Astrocyte (in vitro differentiated cells and primary cell): Measurements from ENCODE around the gene UBR3. TPM values are rescaled to one million over a fixed set of nuclear protein-coding genes. Genes with fewer than 3 reads are reported as not detected.
"Not testable (repeated sequence)": the region's sequence is repeated elsewhere in the genome, so short reads cannot be mapped to it uniquely, and the experiment has no call there.

Experiments used
- DNase-seq: peaks from one replicate; pipeline ENCODE4 v3.0.0-alpha.2; 2010; ENCODE audit warnings: low read depth
- FAIRE-seq: peaks from 2 replicates; lab custom pipeline; 2011; peaks lifted over from hg19 to GRCh38; lab: Jason Lieb, UNC
- H2AFZ ChIP-seq: 2 replicates; pipeline ENCODE4 v1.6.0; 2012; ENCODE audit warnings: low read depth, low read length, inconsistent platforms
- H3K27ac ChIP-seq: 2 replicates; pipeline ENCODE4 v1.5.1; 2011; ENCODE audit warnings: low read depth, low read length, inconsistent platforms
- H3K27me3 ChIP-seq: 2 replicates; pipeline ENCODE4 v1.6.0; 2011; ENCODE audit warnings: low read length, inconsistent platforms; ENCODE audit not compliant: insufficient read depth
- H3K36me3 ChIP-seq: 2 replicates; pipeline ENCODE4 v1.5.1; 2011; ENCODE audit warnings: low read length, inconsistent platforms; ENCODE audit not compliant: insufficient read depth
- H3K4me1 ChIP-seq: 2 replicates; pipeline ENCODE4 v1.5.1; 2011; ENCODE audit warnings: low read length, inconsistent platforms; ENCODE audit not compliant: insufficient read depth
- H3K4me2 ChIP-seq: 2 replicates; pipeline ENCODE4 v1.6.0; 2012; ENCODE audit warnings: low read length, inconsistent platforms
- H3K4me3 ChIP-seq: 2 replicates; pipeline ENCODE4 v1.5.1; 2011; ENCODE audit warnings: low read depth, mild to moderate bottlenecking, low read length, inconsistent platforms; ENCODE audit not compliant: insufficient read depth
- H3K79me2 ChIP-seq: 2 replicates; pipeline ENCODE4 v1.6.0; 2012; ENCODE audit warnings: mild to moderate bottlenecking, low read length, inconsistent platforms; ENCODE audit not compliant: insufficient read depth
- H3K9ac ChIP-seq: 2 replicates; pipeline ENCODE4 v1.6.0; 2012; ENCODE audit warnings: mild to moderate bottlenecking, low read length, inconsistent platforms
- H3K9me3 ChIP-seq: 2 replicates; pipeline ENCODE4 v1.5.1; 2012; ENCODE audit warnings: low read depth, mild to moderate bottlenecking, low read length, inconsistent platforms; ENCODE audit not compliant: insufficient read depth
- H4K20me1 ChIP-seq: 2 replicates; pipeline ENCODE4 v1.6.0; 2012; ENCODE audit warnings: low read length, inconsistent platforms; ENCODE audit not compliant: insufficient read depth
- H3K27ac Mint-ChIP-seq: one replicate; pipeline ENCODE4 v1.8.0; 2021; ENCODE audit warnings: mild to moderate bottlenecking, mixed read lengths; ENCODE audit not compliant: unreplicated experiment
- H3K27me3 Mint-ChIP-seq: one replicate; pipeline ENCODE4 v1.8.0; 2021; ENCODE audit warnings: low read depth, mixed read lengths; ENCODE audit not compliant: unreplicated experiment
- H3K36me3 Mint-ChIP-seq: one replicate; pipeline ENCODE4 v1.8.0; 2021; ENCODE audit warnings: low read depth, mixed read lengths; ENCODE audit not compliant: unreplicated experiment
- H3K4me1 Mint-ChIP-seq: one replicate; pipeline ENCODE4 v1.8.0; 2021; ENCODE audit warnings: low read depth, mixed read lengths; ENCODE audit not compliant: unreplicated experiment
- H3K4me3 Mint-ChIP-seq: one replicate; pipeline ENCODE4 v1.8.0; 2021; ENCODE audit warnings: mild to moderate bottlenecking, moderate library complexity, mixed read lengths; ENCODE audit not compliant: unreplicated experiment
- H3K9me3 Mint-ChIP-seq: one replicate; pipeline ENCODE4 v1.8.0; 2021; ENCODE audit warnings: mild to moderate bottlenecking, mixed read lengths; ENCODE audit not compliant: unreplicated experiment
- EZH2 ChIP-seq: IDR thresholded peaks from 2 replicates; pipeline ENCODE4 v1.6.1; 2012; ENCODE audit warnings: mild to moderate bottlenecking, low read length, inconsistent platforms; ENCODE audit not compliant: insufficient read depth
- total RNA-seq: library from RNA; stranded (reverse); gene quantifications from 2 replicates; pipeline ENCODE4 v1.2.1, GENCODE V29; 2021
- TF ChIP-seq, protein P1 (sequence below): IDR thresholded peaks from 2 replicates; pipeline ENCODE4 v1.5.1; 2011; ENCODE audit warnings: low read depth, mild to moderate bottlenecking, inconsistent platforms, low read length, moderate library complexity; ENCODE audit not compliant: insufficient read depth

UBR3 gene
- total RNA-seq, 1 donor from 2014 or later: 18.7 TPM

DNA sequence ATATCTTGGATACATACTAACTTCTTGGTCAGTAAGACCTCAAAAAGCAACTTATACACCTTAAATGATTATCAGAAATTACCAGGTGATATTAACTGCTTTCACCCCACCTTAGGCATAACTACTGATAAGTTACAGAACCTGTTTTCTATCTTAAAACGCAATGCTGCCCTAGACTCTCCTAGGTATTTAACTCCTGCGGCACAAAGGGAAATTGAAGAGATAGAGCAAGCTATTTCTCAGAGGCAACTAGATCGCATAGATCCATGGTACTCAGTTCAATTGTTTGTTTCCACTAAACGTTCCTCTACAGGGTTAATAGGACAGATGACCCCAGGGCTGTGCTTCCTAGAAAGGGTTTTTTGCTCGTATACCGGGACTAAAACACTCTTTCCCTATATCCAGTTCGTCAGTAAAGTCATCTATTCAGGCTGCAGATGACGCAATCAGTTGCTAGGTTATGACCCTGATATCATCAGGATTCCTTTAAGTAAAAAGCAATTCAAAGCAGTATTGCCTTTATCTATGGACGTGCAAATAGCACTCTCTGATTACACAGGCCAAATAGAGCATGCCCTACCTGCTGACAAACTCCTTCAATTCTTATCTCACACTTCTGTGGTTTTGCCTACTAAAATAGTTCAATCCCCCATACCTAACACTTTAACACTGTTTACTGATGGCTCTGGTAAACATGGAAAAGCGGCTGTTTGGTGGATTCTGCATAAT lies 288.4 kb downstream of the UBR3 start:
- DNase-seq: no peak
- no peak overlapping the region for H3K4me2 ChIP-seq
- no peak overlapping the region for H3K4me3 ChIP-seq
- H3K9ac ChIP-seq: no peak overlapping the region
- no peak for FAIRE-seq
- no peaks in the 10 kb centered on the region for H3K36me3 ChIP-seq
- H3K27me3 ChIP-seq: no peaks in the 10 kb centered on the region
- H3K27ac ChIP-seq: no peak overlapping the region
- no peaks in the 10 kb centered on the region for H3K79me2 ChIP-seq
- H3K27me3 Mint-ChIP-seq: no peaks in the 10 kb centered on the region
- peaks cover 6% of the 10 kb centered on the region for H3K4me1 Mint-ChIP-seq
- peaks cover 3% of the 10 kb centered on the region for H3K36me3 Mint-ChIP-seq
- H3K9me3 ChIP-seq: no peaks in the 10 kb centered on the region
- no peak overlapping the region for H3K4me3 Mint-ChIP-seq
- no peaks in the 10 kb centered on the region for H3K4me1 ChIP-seq
- peaks cover 22% of the 10 kb centered on the region for H3K9me3 Mint-ChIP-seq
- no peaks in the 10 kb centered on the region for H4K20me1 ChIP-seq
- no peak overlapping the region for H2AFZ ChIP-seq
- no peak overlapping the region for H3K27ac Mint-ChIP-seq
- TF ChIP-seq, protein P1, sequence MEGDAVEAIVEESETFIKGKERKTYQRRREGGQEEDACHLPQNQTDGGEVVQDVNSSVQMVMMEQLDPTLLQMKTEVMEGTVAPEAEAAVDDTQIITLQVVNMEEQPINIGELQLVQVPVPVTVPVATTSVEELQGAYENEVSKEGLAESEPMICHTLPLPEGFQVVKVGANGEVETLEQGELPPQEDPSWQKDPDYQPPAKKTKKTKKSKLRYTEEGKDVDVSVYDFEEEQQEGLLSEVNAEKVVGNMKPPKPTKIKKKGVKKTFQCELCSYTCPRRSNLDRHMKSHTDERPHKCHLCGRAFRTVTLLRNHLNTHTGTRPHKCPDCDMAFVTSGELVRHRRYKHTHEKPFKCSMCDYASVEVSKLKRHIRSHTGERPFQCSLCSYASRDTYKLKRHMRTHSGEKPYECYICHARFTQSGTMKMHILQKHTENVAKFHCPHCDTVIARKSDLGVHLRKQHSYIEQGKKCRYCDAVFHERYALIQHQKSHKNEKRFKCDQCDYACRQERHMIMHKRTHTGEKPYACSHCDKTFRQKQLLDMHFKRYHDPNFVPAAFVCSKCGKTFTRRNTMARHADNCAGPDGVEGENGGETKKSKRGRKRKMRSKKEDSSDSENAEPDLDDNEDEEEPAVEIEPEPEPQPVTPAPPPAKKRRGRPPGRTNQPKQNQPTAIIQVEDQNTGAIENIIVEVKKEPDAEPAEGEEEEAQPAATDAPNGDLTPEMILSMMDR: no peak
- TF ChIP-seq EZH2: no peak

DNA sequence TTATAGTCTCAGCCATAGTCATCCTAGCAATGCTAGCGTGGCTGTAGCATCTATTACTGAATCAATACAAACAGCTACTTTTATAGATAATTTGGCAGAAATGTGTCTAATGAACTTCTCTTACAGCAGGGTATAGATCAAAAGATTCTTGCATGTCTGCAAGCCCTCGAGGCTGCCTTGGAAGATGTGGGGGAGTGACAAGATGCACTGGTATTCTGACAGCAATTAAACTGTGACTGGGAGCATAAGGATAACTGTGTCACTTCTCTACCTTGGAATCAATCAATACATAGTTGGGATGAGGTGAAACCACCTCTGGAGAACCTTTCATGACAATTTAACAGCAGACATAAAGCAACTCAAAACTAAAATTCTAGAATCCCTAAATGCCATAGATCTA lies 291.4 kb downstream of the UBR3 start:
- Histone ChIP-seq H3K27me3 (no peaks in the 10 kb centered on the region), H3K4me2 (no peak overlapping the region), H3K27ac (no peak overlapping the region), H4K20me1 (no peaks in the 10 kb centered on the region), H3K4me3 (no peak overlapping the region), H3K9ac (no peak overlapping the region), H3K4me1 (peaks cover 6% of the 10 kb centered on the region), H3K9me3 (no peaks in the 10 kb centered on the region), H3K79me2 (no peaks in the 10 kb centered on the region), H2AFZ (no peak overlapping the region), H3K36me3 (no peaks in the 10 kb centered on the region)
- DNase-seq (no peak), FAIRE-seq (no peak)
- H3K4me1 Mint-ChIP-seq: peaks cover 23% of the 10 kb centered on the region
- peaks cover 20% of the 10 kb centered on the region for H3K9me3 Mint-ChIP-seq
- no peak for TF ChIP-seq EZH2
- TF ChIP-seq, protein P1: no peak
- H3K36me3 Mint-ChIP-seq: peaks cover 2% of the 10 kb centered on the region
- H3K4me3 Mint-ChIP-seq: no peak overlapping the region
- no peaks in the 10 kb centered on the region for H3K27me3 Mint-ChIP-seq
- H3K27ac Mint-ChIP-seq: no peak overlapping the region

DNA sequence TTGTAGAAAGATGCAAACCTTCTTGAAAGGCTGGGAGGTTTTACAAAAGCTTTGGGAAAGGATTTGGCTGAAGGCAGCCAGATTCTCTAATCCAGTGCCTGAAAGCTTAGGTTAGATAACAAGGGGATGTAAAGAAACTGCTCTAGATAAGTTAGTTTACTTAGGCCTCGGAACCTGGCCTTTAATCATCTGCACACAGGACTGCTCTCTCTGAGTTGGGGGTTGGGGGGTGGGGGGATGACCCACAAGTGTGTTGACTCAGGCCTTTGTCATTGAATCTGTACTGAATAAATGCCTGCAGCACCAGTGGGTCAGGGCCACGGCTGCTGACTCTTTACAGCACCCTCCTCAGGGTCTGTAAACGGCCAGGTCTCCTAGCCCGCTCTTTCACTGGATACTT lies 292.1 kb downstream of the UBR3 start:
- H3K4me3 Mint-ChIP-seq, H3K27ac Mint-ChIP-seq, H4K20me1 ChIP-seq, H3K27me3 ChIP-seq, H3K4me1 ChIP-seq, H3K9me3 ChIP-seq, H3K4me3 ChIP-seq, H3K4me2 ChIP-seq, H3K27me3 Mint-ChIP-seq, H3K36me3 Mint-ChIP-seq, H3K36me3 ChIP-seq, FAIRE-seq, H2AFZ ChIP-seq, H3K9ac ChIP-seq, H3K27ac ChIP-seq, H3K79me2 ChIP-seq, DNase-seq: not testable (repeated sequence)
- H3K9me3 Mint-ChIP-seq: peaks cover 17% of the 10 kb centered on the region
- peaks cover 23% of the 10 kb centered on the region for H3K4me1 Mint-ChIP-seq
